Stimulated activated CD4-positive, alpha-beta T cell treated with anti-CD3 and anti-CD28 coated beads, Interleukin-2, amount 100 ng/mL, for 24 hours (primary cell): ENCODE measurements around the gene WSCD2.

Experiments used
- DNase-seq, 2 donors: peaks; one replicate each; pipeline ENCODE4 v3.0.0-alpha.2; 2020

Gene WSCD2

DNA sequence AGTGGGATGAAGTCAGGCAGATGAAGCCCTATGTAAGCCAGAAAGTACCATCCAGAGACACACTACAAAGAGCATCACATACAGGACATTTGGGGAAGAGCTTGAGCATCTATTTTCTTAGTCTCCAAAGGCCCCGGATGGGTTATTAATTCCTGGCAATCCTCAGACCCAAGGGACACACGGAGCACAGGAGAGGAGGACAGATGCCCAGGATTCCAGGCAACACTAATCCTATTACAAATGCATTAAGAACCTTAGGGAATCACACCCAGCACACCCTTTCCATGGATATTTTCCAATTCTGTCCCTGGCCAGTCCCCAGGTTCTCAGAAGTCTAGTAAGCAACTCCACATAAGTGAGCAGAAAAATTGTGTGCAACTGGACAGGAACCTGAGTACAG is 144.1 kb downstream of the WSCD2 start:
- no peak for DNase-seq

DNA sequence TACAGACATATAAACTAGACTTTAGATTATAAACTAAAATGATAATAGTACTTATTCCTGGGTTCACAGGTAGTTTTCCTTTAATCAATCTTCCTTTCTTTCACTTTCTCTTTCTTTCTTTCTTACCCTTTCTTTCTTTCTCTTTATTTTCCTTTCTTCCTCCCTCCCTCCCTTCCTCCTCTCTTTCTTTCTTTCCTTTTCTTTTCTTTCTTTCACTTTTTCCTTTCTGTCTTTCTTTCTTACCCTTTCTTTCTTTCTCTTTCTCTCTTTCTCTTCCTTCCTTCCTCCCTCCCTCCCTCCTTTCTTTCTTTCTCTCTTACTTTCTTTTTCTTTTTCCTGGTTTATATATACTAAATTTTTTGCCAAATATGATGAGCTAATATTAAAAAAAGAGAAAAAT is 148.5 kb downstream of the WSCD2 start:
- no peak for DNase-seq

DNA sequence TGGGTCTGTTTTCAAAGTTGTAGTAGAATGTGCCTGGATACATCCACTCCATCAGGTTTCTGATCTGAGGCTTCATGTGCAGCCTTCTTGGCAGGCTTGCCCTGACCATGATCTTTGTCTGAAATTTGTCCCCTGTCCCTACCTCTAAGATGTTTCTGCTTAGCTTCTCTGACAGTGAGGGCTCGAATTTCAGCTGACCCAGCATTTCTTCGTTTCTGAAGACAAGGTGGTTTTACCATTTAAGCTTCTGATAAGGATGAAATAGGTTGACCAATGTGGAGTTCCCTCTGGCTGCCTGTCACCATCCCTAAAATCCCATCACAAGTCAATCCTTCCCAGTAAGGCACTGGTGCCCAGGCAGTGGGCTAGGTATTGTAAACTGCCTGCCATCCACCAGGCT is 153.1 kb downstream of the WSCD2 start:
- no peak for DNase-seq

DNA sequence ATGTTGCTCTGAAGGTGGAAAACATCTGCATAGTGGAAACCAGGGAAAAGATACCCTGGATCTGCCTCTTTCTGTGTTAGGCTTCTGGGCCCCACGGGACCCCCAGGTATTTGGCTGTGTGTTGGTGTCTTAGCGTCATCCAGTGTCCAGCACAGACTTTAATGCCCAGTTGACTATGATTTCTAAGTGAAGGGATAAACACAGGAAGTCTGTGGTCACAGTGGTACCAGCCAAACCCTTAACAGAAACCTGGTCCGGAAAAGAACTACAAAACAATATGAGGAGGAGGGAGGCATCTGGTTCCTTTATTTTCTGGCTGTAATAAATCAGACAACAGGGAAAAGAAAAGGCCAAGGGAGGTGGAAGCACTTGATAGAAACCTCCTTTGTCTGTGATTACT is 153.6 kb downstream of the WSCD2 start:
- DNase-seq: no peak

DNA sequence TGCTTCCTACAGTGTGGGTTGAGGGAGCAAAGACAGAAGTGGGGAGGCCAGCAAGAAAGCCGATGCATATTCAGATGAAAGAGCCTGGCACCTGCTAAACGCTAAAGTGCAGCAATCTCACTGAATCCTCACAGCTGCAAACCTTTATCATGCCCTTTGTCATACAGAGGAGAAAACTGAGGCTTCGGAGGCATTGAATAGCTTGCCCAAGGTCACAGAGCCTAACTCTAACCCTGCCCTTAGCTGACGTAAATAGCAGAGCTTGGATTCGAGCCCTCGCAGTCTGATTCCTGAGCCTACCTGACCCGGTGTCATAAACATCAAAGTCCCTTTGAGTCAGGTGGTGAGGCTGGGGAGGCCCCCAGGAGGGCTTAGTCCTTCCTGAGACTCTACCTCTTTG is 155.1 kb downstream of the WSCD2 start:
- DNase-seq: no peak

DNA sequence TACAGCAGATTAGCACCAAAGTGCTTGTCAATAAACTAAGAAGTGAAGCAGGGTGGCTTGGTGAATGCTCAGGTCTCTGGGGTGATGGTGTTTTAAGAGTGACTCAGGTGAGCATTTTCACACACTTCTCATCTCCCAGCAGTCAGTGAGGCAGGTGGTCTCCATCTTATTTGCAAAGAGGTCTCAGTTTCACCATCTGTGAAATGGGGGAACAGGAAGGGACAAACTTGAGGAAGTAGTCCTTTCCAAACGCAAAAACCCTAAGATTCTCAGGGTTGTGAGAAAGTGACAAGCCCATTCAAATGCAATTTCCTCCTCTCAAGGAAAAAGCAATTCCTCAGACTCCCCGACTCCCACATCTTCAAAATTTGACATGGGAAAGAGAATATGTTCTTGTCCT is 155.9 kb downstream of the WSCD2 start:
- DNase-seq: no peak

DNA sequence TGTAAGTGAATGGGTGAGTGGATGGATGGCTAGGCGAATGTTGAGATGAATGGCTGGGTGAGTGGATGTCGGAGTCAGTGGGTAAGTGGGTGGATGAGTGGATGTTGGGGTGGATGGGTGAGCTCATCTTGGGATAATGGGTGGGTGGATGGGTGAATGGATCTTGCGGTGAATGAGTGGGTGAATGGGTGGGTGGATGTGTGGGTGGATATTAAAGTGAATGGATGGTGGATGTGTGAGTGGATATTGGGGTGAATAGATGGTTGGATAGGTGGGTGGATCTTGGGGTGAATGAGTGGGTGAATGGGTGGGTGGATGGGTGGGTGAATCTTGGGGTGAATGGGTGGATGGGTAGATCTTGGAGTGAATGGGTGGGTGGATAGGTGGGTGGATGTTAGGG is 158.1 kb downstream of the WSCD2 start:
- no peak for DNase-seq

DNA sequence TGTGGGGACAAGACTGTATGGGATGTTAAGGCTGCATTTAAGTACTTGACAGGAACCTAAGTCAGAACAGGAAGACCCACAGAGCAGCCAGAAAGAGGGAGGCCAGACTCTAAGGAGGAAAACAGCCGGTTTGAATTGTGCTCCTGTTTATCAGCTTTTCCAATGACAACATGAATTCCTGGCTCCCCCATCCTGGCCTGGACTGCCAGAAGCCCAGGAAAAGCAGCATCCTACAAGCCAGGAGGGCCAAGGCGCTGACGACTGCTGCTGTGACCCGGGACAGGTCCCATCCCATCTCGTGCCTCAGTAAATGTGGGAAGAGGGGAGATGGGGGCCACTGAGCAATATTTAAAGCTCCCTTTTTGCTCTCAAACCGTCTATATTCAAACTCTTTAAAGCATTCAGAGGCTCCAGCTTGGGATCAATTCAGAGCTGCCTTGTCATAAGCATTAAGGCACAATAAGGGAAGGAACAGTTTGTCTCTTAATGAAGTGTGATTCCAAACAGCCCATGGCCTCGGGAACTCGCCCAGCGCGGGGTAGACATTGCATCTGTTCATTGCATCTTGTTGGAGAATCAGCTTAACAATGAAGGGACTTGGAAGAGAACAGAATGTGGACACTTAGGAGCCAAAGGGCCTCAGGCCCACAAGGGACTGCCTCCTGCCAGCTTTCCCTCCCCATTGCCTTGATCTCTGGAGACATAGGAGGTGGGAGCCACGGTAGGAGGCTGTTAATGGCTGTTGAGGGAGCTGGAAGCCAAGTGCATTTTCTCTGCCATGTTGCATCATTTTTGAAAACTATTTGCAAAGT is 160.5 kb downstream of the WSCD2 start:
- no peak for DNase-seq

DNA sequence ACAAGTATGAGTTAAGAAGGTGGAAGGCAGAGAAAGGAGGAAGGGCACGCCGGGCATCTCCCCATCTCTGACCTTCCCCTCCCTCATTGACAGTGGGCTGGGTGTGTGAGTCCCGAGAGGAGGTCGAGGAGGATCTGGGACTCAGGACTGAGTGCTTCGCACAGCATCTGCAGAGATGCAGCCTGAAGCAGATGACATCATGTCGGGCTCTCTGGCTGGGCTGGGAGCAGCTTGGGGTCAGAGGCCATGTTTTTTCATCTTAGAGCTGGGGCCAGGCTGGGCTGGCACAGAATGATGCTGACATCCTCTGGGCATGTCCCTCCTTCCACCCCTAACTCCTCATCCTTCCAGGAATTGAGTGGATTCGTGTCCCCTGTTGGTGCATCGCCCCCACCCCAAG is 166.6 kb downstream of the WSCD2 start:
- DNase-seq: no peak

DNA sequence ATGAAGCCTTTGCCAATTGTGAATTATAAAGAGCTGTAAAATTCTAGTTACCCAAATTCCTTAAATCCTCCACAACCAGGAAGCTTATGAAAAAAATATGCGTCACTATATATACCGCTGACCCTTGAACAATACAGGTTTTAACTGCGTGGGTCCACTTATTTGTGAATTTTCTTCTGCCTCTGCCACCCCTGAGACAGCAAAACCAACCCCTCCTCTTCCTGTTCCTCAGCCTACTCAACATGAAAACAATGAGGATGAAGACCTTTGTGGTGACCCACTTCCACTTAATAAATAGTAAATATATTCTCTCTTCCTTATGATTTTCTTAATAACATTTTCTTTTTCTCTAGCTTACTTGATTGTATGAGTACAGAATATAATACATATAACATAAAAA is 167.9 kb downstream of the WSCD2 start:
- DNase-seq: no peak

DNA sequence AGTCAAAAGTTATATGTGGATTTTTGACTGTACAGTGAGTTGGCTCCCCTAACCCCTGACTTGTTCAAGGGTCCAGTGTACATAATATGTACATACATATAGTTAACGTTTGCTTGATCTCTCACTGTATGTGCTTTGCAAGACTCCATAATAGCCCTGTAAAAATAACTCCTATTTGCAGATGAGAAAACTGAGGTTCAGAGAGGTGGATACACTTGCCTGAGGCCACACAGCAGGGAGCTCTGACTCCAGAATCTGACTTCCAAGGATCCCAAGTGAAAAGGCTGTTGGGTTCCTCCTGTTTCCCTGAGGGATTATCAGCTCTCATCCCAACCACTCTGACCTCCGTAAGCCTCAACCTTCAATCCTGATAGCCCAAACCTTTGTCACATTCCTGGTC is 168.3 kb downstream of the WSCD2 start:
- DNase-seq: no peak

DNA sequence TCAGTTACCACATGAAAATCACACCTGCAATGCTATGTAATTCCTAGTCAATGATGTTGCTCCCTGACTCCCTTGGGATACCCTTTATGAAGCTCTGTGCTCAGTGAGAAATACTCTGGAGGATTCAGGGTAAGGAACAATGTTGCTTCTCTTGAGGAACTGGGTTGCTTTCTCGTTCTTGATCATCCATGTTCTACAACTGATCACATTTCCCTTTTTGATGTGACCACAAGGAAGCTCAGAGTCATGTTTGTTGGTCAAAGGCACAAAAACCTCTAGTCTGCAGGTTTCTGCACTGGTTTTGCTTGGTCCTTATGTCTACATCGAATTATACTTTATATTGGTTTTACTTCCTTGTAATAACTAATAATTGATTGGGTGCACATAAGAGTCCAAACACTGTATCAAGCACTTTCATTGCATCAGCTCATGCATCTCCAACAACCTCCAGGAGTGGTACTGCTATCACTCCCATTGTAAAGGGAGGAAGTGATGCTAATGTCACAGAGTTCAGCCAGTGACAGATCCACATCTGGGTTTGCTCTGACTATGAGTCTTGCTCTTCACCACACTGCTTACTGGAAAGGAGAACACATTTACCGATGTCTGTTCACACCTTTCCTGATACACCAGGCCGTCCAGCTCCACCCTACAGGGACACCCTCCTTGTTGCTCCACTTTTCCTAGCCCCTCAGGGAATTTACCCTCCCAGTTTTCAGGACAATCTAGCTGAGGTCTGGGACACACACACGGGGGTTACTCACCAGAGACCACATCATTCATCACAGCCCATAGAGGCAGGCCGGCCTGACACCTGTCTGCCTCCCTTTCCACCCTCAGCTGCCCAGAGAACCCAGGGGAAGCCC is 169.0 kb downstream of the WSCD2 start:
- no peak for DNase-seq

DNA sequence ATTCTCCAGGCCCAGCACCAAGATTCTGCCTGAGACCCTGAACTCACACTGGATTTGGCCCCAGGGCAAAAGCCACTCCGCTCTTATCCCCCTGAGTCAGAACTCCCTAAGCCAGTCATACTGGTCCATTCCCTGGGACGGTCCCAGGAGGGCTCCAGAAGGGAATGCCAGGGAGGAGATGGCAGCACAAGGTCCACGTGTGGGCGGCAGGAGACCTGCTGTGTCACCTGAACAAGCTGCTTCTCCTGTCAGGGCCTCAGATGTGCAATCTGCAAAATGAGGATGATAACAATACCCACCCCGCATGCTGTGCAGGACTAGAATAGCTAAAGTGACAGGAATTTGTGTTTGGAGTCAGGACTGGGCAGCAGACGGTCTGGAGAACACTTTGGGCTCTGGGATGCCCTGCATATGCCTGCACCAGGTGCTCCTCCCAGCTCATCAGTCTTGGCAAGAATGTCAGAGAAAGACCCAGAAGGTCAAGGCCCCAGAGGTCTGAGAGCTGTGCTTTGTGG is 169.7 kb downstream of the WSCD2 start:
- no peak for DNase-seq

DNA sequence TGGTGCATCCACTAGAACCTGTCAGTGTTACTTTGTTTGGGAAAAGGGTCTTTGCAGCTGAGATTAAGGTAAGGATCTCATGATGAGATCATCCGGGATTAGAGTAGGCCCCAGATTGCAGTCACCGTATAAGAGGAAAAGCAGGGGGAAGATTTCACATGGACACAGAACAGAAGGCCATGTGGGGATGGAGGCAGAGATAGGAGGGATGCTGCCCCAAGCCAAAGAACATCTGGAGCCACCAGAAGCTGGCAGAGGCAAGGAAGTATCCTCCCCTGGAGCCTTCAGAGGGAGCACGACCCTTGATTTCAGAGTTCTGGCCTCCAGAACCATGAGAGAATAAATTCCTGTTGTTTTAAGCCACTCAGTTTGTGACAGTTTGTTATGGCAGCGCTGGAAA is 170.4 kb downstream of the WSCD2 start:
- DNase-seq: no peak
